ENCODE data around the gene FAM20C. TPM values are rescaled to one million over a fixed set of nuclear protein-coding genes. Genes with fewer than 3 reads are reported as not detected.
A peak's percentile ranks its signal among the peaks of the same experiment; 100 is the strongest.

Gene FAM20C
- total RNA-seq, 1 experiment from 2014 or later: 62.6 TPM

DNA sequence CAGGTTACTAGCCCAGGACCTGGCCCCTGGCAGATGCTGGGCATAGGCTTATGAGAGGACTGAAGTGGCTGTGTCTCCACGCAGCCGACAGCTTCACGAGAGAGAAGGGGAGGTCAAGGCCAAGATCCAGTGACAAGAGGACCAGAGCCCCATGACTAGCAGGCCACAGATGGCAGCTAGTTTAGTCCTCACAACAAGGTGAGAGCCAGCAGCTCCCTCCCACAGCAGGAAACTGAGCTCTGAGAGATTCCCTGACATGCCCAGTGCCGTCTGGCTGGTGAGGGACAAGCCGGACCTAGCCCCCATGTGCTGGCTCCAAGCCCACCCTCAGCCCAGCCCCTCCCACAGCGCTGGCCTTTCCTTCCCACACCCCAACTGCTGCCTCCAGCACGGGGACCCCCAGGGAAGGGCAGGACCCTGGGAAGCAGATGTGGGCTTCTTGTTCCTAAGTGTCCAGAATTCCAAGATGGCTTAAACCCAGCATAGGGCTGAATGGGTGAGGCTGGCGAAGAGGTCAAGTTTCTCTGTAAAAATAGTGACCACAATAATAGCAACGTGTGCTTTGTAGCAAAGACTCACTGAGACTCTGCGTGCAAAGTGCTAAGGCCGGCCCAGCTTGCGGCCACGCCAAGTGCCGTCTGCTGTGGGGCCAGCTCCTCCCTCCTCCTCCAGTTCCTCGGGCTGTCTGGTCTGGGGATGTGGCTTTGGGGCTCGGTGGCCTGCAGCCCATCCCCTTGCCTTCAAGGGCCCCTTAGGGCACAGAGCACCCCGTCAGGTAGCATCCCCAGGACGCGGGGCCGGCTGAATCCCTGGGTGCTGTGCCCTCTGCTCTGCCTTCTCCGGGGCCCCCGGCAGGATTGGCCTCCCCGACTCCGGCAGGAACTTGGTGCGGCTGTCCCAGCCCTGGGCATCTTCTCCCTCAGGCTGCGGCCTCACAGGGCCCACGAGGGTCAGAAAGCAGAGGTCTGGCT, 7.8 kb upstream of the FAM20C start:
- H3K9me3 Mint-ChIP-seq: no peaks in the 10 kb centered on the region; a peak in 1 of 5 replicates
- Histone ChIP-seq H3K23ac (ENCODE audit: insufficient read length, low read depth, low read length) (no peak overlapping the region), H4K20me1 (ENCODE audit: control insufficient read depth, insufficient read depth, insufficient read length) (no peaks in the 10 kb centered on the region), H2BK15ac (ENCODE audit: low read depth, low read length) (no peak overlapping the region), H3K56ac (ENCODE audit: insufficient read length, low read depth, low read length) (no peak overlapping the region), H4K91ac (ENCODE audit: insufficient read length, low read depth, low read length) (no peak overlapping the region), H2BK5ac (ENCODE audit: insufficient read length, low read length) (no peak overlapping the region), H3K4ac (ENCODE audit: low read depth, low read length) (no peak overlapping the region), H2BK120ac (ENCODE audit: low read depth, low read length, poor library complexity, severe bottlenecking) (no peak overlapping the region), H3K18ac (ENCODE audit: insufficient read length, low read depth, low read length) (no peak overlapping the region), H3K79me1 (ENCODE audit: insufficient read depth, low read depth, low read length, poor library complexity, severe bottlenecking) (no peaks in the 10 kb centered on the region), H2AFZ (ENCODE audit: low read length) (no peak overlapping the region), H4K8ac (replicated peaks; ENCODE audit: insufficient read length, low read depth, low read length) (no peak overlapping the region), H3K23me2 (ENCODE audit: insufficient read length, low read depth, low read length, poor library complexity, severe bottlenecking) (no peaks in the 10 kb centered on the region), H2BK20ac (ENCODE audit: low read depth, low read length, poor library complexity, severe bottlenecking) (no peak overlapping the region), H3K9ac (ENCODE audit: extremely low read depth, insufficient read length, low read length) (no peak overlapping the region), H2AK5ac (ENCODE audit: insufficient read length, low read length) (no peak overlapping the region), H3K4me1 (ENCODE audit: insufficient read depth, low read length) (peaks cover 6% of the 10 kb centered on the region; the same call in 1 of the 2 replicates), H3K14ac (ENCODE audit: insufficient read depth, low read length) (no peak overlapping the region; the same call in 1 of the 2 replicates), H3K79me2 (ENCODE audit: insufficient read depth, low read length) (no peaks in the 10 kb centered on the region), H3K4me2 (ENCODE audit: insufficient read depth, insufficient read length, low read length) (no peak overlapping the region), H3K27me3 (ENCODE audit: insufficient read depth, low read length) (no peaks in the 10 kb centered on the region), H3T11ph (ENCODE audit: low read length) (no peak overlapping the region), H3K27ac (ENCODE audit: insufficient read length, low read depth, low read length) (no peak overlapping the region), H3K9me3 (ENCODE audit: control insufficient read depth, low read depth, low read length) (no peaks in the 10 kb centered on the region), H2BK12ac (ENCODE audit: insufficient read length, low read depth, low read length) (no peak overlapping the region), H4K5ac (ENCODE audit: insufficient read length, low read depth, low read length) (no peak overlapping the region)
- no peak for DNase-seq
- peaks cover 13% of the 10 kb centered on the region for H3K27me3 Mint-ChIP-seq (ENCODE audit: low read depth)
- TF ChIP-seq, protein P1, sequence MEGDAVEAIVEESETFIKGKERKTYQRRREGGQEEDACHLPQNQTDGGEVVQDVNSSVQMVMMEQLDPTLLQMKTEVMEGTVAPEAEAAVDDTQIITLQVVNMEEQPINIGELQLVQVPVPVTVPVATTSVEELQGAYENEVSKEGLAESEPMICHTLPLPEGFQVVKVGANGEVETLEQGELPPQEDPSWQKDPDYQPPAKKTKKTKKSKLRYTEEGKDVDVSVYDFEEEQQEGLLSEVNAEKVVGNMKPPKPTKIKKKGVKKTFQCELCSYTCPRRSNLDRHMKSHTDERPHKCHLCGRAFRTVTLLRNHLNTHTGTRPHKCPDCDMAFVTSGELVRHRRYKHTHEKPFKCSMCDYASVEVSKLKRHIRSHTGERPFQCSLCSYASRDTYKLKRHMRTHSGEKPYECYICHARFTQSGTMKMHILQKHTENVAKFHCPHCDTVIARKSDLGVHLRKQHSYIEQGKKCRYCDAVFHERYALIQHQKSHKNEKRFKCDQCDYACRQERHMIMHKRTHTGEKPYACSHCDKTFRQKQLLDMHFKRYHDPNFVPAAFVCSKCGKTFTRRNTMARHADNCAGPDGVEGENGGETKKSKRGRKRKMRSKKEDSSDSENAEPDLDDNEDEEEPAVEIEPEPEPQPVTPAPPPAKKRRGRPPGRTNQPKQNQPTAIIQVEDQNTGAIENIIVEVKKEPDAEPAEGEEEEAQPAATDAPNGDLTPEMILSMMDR (conservative IDR thresholded peaks at IDR 0.05): no peak
- peaks cover 0 to 3% (median 2%) of the 10 kb centered on the region in 3 experiments; a peak in 2 of 7 replicates for H3K36me3 Mint-ChIP-seq (ENCODE audit: insufficient read depth in 1 of 3, low read depth in 3 of 3)
- H3K4me3 Mint-ChIP-seq: no peak overlapping the region
- no CpG with 5 or more reads among the region's 27 CpGs for WGBS (ENCODE audit: extremely low coverage, insufficient read length, low lambda C conversion rate)
- peak overlapping the region in 1 of 3 experiments; percentile 86; a peak in 1 of 7 replicates for H3K27ac Mint-ChIP-seq
- H3K4me1 Mint-ChIP-seq: peaks cover 36 to 37% of the 10 kb centered on the region in 2 experiments
